Inflammatory macrophage treated with lipopolysaccharide for 1 hour (primary cell): ENCODE measurements around the gene VCP.

Source experiments
- DNase-seq, 2 donors: peaks; one replicate each; pipeline ENCODE4 v3.0.0-alpha.2; 2020 to 2022

VCP gene

GRCh38 chr9:35072461-35073278, at the start of gene VCP:
TSS of gene VCP (minus strand) at chr9:35072625. CDS start at chr9:35072353, 272 bp downstream.
- peak; percentile 99 for DNase-seq

- peak; percentile 85 to 96 for DNase-seq
These were observed 44.6 kb upstream of the VCP start for GRCh38 chr9:35116898-35117551.

- no peak for DNase-seq
These were observed 44.1 kb upstream of the VCP start for GRCh38 chr9:35116539-35116897.

- peak; percentile 90 to 97 for DNase-seq
These were observed 43.5 kb upstream of the VCP start, which contains the start of gene ATOSB for GRCh38 chr9:35115680-35116538. TSS of gene ATOSB (minus strand) at chr9:35115862. CDS start at chr9:35108274, 7,588 bp downstream.

GRCh38 chr9:35114840-35115628, 42.6 kb upstream of the VCP start:
- peak; percentile 70 to 74 for DNase-seq

GRCh38 chr9:35114113-35114839, 41.9 kb upstream of the VCP start:
- peak; percentile 92 to 95 for DNase-seq

- DNase-seq: peak; percentile 74 to 85
These were observed 40.0 kb upstream of the VCP start for GRCh38 chr9:35112257-35113020.

GRCh38 chr9:35111001-35111933, 38.8 kb upstream of the VCP start:
- DNase-seq: peak; percentile 98

GRCh38 chr9:35110327-35110761, 37.9 kb upstream of the VCP start:
- no peak for DNase-seq

- DNase-seq: no peak
These were observed 36.6 kb upstream of the VCP start for GRCh38 chr9:35108946-35109575.

GRCh38 chr9:35108461-35108860, 36.0 kb upstream of the VCP start:
- no peak for DNase-seq

- no peak for DNase-seq
These were observed 35.2 kb upstream of the VCP start for GRCh38 chr9:35107297-35108290.

GRCh38 chr9:35106343-35106730, 33.9 kb upstream of the VCP start:
- no peak for DNase-seq

- no peak for DNase-seq
These were observed 33.3 kb upstream of the VCP start for GRCh38 chr9:35105571-35106342.

GRCh38 chr9:35105126-35105525, 32.7 kb upstream of the VCP start:
- DNase-seq: no peak

- no peak for DNase-seq
These were observed 32.2 kb upstream of the VCP start for GRCh38 chr9:35104586-35104985.

GRCh38 chr9:35103660-35104191, 31.3 kb upstream of the VCP start:
- no peak for DNase-seq
